Body of pancreas (tissue), 4 donors: ENCODE measurements around the gene RNF152. TPM values are rescaled to one million over a fixed set of nuclear protein-coding genes. Genes with fewer than 3 reads are reported as not detected.

Experiments
- ATAC-seq: fragments of 150-250 bp; one replicate; pipeline ENCODE4 v1.9.1; 2016
- DNase-seq, 4 donors: peaks; one replicate each; pipeline ENCODE4 v3.0.0-alpha.2; 2019
- H3K27ac ChIP-seq, 4 donors: fragments of 200-600 bp; sonication (generic); 1 replicate in 3 of 4; 2 replicates in 1 of 4; pipeline versions ENCODE4 v1.5.1 to v1.6.1; 2016 to 2019; ENCODE audit warnings: mild to moderate bottlenecking in 1 of 4, mixed read lengths in 1 of 4, moderate library complexity in 1 of 4
- H3K27me3 ChIP-seq, 2 donors: fragments of 200-600 bp; sonication (generic); one replicate each; pipeline ENCODE4 v1.6.0; 2016; ENCODE audit warnings: mild to moderate bottlenecking in 1 of 2
- H3K36me3 ChIP-seq, 2 donors: fragments of 200-600 bp; sonication (generic); replicated peaks in 1 of 2; 2 replicates each; pipeline ENCODE4 v1.5.1; 2016; ENCODE audit warnings: low read depth in 2 of 2; ENCODE audit not compliant: insufficient read depth in 1 of 2
- H3K4me1 ChIP-seq: fragments of 200-600 bp; sonication (generic); one replicate; pipeline ENCODE4 v1.6.0; 2016
- H3K4me3 ChIP-seq, 2 donors: fragments of 200-600 bp; sonication (generic); 1 replicate in 1 of 2; 2 replicates in 1 of 2; pipeline ENCODE4 v1.5.1; 2016 to 2019
- H3K9me3 ChIP-seq, 3 donors: fragments of 200-600 bp; sonication (generic); 1 replicate in 2 of 3; 2 replicates in 1 of 3; pipeline ENCODE4 v1.5.1; 2016
- CTCF ChIP-seq, 7 experiments: fragments of 450-650 bp in 4 of 7; fragments of 200-600 bp in 3 of 7; sonication (generic) in 3 of 7; IDR thresholded peaks; one replicate each; pipeline ENCODE4 v1.5.1; 2016 to 2019; ENCODE audit warnings: antibody characterized with exemption in 7 of 7
- POLR2A ChIP-seq, 3 donors: fragments of 450-650 bp; IDR thresholded peaks; one replicate each; pipeline ENCODE4 v1.6.1; 2016; ENCODE audit warnings: antibody characterized with exemption in 3 of 3, mild to moderate bottlenecking in 2 of 3
- WGBS, 2 donors: methylation state at CpG; one replicate each; pipeline ENCODE4 v1.1.5; 2017; 5-methylcytosine and 5-hydroxymethylcytosine counted together
- intact Hi-C: fragments of 100-400 bp; cut with DNase I; formaldehyde crosslinking; loops from one replicate; pipeline ENCODE4 v1.15.1; 2023
- total RNA-seq, 2 donors: library from RNA; depleted of rRNA; stranded (reverse); fragments of >200 nt; gene quantifications; one replicate each; pipeline ENCODE4 v1.1.0, GENCODE V29; 2016

RNF152 gene
- total RNA-seq, 2 donors from 2014 or later, result 7.8 to 11.5 TPM

- intact Hi-C loops, result no loop called here
- DNase-seq (no peak), ATAC-seq (no peak)
- Histone ChIP-seq H3K4me1 (peaks cover 4% of the 10 kb centered on the region), H3K27me3 (no peaks in the 10 kb centered on the region), H3K9me3 (peaks cover 0 to 10% (median 0%) of the 10 kb centered on the region in 3 donors), H3K36me3 (no peaks in the 10 kb centered on the region), H3K4me3 (no peak overlapping the region), H3K27ac (no peak overlapping the region)
- 48 to 66% methylated on average over 2 of the region's 2 CpGs for WGBS, 2 donors
- no peak for TF ChIP-seq POLR2A (IDR thresholded peaks at IDR 0.05)
These were observed 120.4 kb downstream of the RNF152 start for GRCh38 chr18:61772293-61772848.

- Histone ChIP-seq H3K27me3 (no peaks in the 10 kb centered on the region), H3K36me3 (no peaks in the 10 kb centered on the region), H3K9me3 (peaks cover 0 to 10% (median 0%) of the 10 kb centered on the region in 3 donors), H3K4me1 (peaks cover 4% of the 10 kb centered on the region), H3K27ac (no peak overlapping the region), H3K4me3 (no peak overlapping the region)
- WGBS, 2 donors, result 92 to 93% methylated on average over 2 of the region's 2 CpGs
- DNase-seq (no peak), ATAC-seq (no peak)
- no peak for TF ChIP-seq CTCF (IDR thresholded peaks at IDR 0.05)
- TF ChIP-seq POLR2A (IDR thresholded peaks at IDR 0.05), result no peak
- intact Hi-C loops, result no loop called here
These were observed 120.9 kb downstream of the RNF152 start for GRCh38 chr18:61771861-61772260.

- intact Hi-C loops, result no loop called here
- DNase-seq, result no peak
- no peak overlapping the region for H3K4me3 ChIP-seq
- no peak overlapping the region for H3K27ac ChIP-seq
- no peaks in the 10 kb centered on the region for H3K9me3 ChIP-seq
- H3K4me1 ChIP-seq, result peaks cover 4% of the 10 kb centered on the region
- WGBS, 2 donors, result 77% methylated on average over 3 of the region's 3 CpGs
- no peaks in the 10 kb centered on the region for H3K36me3 ChIP-seq
- ATAC-seq, result no peak
- TF ChIP-seq POLR2A (IDR thresholded peaks at IDR 0.05) (no peak), CTCF (IDR thresholded peaks at IDR 0.05) (no peak)
- H3K27me3 ChIP-seq, result no peaks in the 10 kb centered on the region
These were observed 122.5 kb downstream of the RNF152 start for GRCh38 chr18:61770279-61770678.

GRCh38 chr18:61766266-61766884 is 126.4 kb downstream of the RNF152 start:
- WGBS, 2 donors, result 48 to 63% methylated on average over 2 of the region's 2 CpGs
- intact Hi-C loops, result no loop called here
- no peak for DNase-seq
- H3K27ac ChIP-seq, result no peak overlapping the region
- ATAC-seq, result no peak
- no peak overlapping the region for H3K4me3 ChIP-seq
- peaks cover 4% of the 10 kb centered on the region for H3K4me1 ChIP-seq
- no peaks in the 10 kb centered on the region for H3K27me3 ChIP-seq
- TF ChIP-seq CTCF (IDR thresholded peaks at IDR 0.05) (no peak), POLR2A (IDR thresholded peaks at IDR 0.05) (no peak)
- no peaks in the 10 kb centered on the region for H3K36me3 ChIP-seq
- no peaks in the 10 kb centered on the region for H3K9me3 ChIP-seq

- WGBS, 2 donors, result 75 to 79% methylated on average over 6 of the region's 6 CpGs
These were observed 127.7 kb downstream of the RNF152 start for GRCh38 chr18:61765097-61765496.

More at GRCh38 chr18:61765097-61765496, 127.7 kb downstream of the RNF152 start:
- Histone ChIP-seq H3K4me1 (peaks cover under 1% of the 10 kb centered on the region), H3K4me3 (no peak overlapping the region), H3K27ac (no peak overlapping the region), H3K36me3 (no peaks in the 10 kb centered on the region), H3K27me3 (no peaks in the 10 kb centered on the region), H3K9me3 (no peaks in the 10 kb centered on the region)
- ATAC-seq, result no peak
- TF ChIP-seq CTCF (IDR thresholded peaks at IDR 0.05), result no peak
- TF ChIP-seq POLR2A (IDR thresholded peaks at IDR 0.05), result no peak
- intact Hi-C loops, result no loop called here
- DNase-seq, result no peak
